Upper lobe of left lung (tissue), 6 donors: Measurements from ENCODE around the gene PALS1. TPM values are rescaled to one million over a fixed set of nuclear protein-coding genes. Genes with fewer than 3 reads are reported as not detected.

ENCODE experiments used
- ATAC-seq, 2 donors: fragments of 200-7000 bp; cut with Tn5 transposase; one replicate each; pipeline ENCODE4 v1.9.1; 2022; ENCODE audit warnings: mild to moderate bottlenecking in 2 of 2, moderate library complexity in 2 of 2; ENCODE audit not compliant: low FRiP score in 2 of 2
- DNase-seq, 2 donors: peaks; one replicate each; pipeline ENCODE4 v3.0.0-alpha.2; 2019 to 2020
- H3K27ac ChIP-seq, 4 donors: fragments of 200-600 bp; sonication (generic); one replicate each; pipeline ENCODE4 v1.5.1; 2016 to 2019
- H3K27me3 ChIP-seq, 4 donors: fragments of 200-600 bp; sonication (generic); one replicate each; pipeline ENCODE4 v1.5.1; 2017 to 2019
- H3K36me3 ChIP-seq, 4 donors: fragments of 200-600 bp; sonication (generic); one replicate each; pipeline ENCODE4 v1.5.1; 2016 to 2019
- H3K4me1 ChIP-seq, 4 donors: fragments of 200-600 bp; sonication (generic); one replicate each; pipeline ENCODE4 v1.5.1; 2018 to 2019
- H3K4me3 ChIP-seq, 4 donors: fragments of 200-600 bp; sonication (generic); one replicate each; pipeline ENCODE4 v1.5.1; 2017 to 2019; ENCODE audit warnings: mild to moderate bottlenecking in 2 of 4, moderate library complexity in 1 of 4
- H3K9me3 ChIP-seq, 4 donors: fragments of 200-600 bp; sonication (generic); one replicate each; pipeline ENCODE4 v1.5.1; 2018 to 2019
- EP300 ChIP-seq, 4 donors: sonication (generic); formaldehyde crosslinking; IDR thresholded peaks; one replicate each; pipeline ENCODE4 v1.5.1; 2017; ENCODE audit warnings: antibody characterized with exemption in 4 of 4, control low read depth in 2 of 4
- POLR2A ChIP-seq, 4 donors: fragments of 450-650 bp; IDR thresholded peaks; one replicate each; pipeline ENCODE4 v1.5.1; 2016 to 2017; ENCODE audit warnings: antibody characterized with exemption in 4 of 4, mild to moderate bottlenecking in 2 of 4
- POLR2AphosphoS5 ChIP-seq, 2 donors: sonication (generic); formaldehyde crosslinking; IDR thresholded peaks; one replicate each; pipeline ENCODE4 v1.5.1; 2017; ENCODE audit warnings: antibody characterized with exemption in 2 of 2
- WGBS, 2 donors: methylation state at CpG; one replicate each; pipeline ENCODE4 v1.1.5; 2017 to 2018; 5-methylcytosine and 5-hydroxymethylcytosine counted together
- total RNA-seq, 6 donors: library from RNA; depleted of rRNA in 4 of 6; stranded (reverse); fragments of >200 nt in 4 of 6; gene quantifications; one replicate each; pipeline versions ENCODE4 v1.1.0 to v1.2.1, GENCODE V29; 2016 to 2021
- TF ChIP-seq, protein P1 (sequence below), 6 experiments: fragments of 450-650 bp in 4 of 6; fragments of 200-600 bp in 2 of 6; sonication (generic) in 2 of 6; IDR thresholded peaks; one replicate each; pipeline ENCODE4 v1.5.1; 2016 to 2019; ENCODE audit warnings: antibody characterized with exemption in 6 of 6
- donor health status: DM: no; HTN: no; CAD: no; lungs with moderate emphysema.
- donor health status: DM: no; HTN: yes; CAD: no; lungs with severe emphysema.

PALS1 gene
- 10 to 100 TPM; 12.3 to 66.3 (median 35.1) TPM for total RNA-seq

DNA sequence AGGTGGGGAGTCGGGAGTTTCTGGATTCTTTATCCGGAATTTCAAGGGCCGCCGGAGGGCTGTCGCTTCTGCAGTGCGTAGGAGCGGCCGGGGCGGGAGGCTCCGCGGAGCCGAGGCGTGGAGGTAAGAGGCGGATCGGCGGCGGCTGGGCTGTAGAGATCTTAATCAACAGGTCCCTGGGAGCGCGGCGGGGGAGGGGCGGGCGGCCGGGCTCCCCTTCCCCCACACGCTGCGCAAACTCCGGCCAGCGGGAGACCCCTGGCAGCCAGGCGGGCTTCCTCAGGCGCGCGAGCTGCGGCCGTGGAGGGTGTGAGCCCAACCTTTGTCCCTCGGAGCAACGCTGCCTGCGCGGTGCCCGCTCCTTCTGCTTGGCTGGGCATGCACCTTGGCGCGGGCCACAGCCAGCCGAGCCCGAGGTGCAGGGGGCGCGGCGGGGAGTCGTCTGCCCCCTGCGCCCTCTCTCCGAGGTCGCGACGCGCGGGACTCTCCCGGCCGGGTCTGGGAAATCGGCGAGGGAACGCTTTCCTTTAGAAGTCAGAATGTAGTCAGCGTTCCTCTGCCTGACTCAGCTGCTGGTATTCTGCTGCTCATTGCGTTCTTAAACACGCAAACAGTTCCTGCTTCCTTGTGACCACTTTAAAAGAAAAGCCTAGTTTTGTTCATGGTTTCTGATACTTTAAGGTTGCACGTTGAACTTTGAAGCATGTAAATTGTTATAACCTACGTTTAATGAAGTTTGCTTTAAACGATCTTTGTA, at the start of gene PALS1:
PALS1 (plus strand) TSS at position 25 of the 757 bp plus-strand sequence. CDS start 37,736 bp downstream, outside the sequence.
- DNase-seq = peak in 1 of 2 donors; percentile 51
- H3K36me3 ChIP-seq = no peaks in the 10 kb centered on the region
- H3K9me3 ChIP-seq = no peaks in the 10 kb centered on the region

DNA sequence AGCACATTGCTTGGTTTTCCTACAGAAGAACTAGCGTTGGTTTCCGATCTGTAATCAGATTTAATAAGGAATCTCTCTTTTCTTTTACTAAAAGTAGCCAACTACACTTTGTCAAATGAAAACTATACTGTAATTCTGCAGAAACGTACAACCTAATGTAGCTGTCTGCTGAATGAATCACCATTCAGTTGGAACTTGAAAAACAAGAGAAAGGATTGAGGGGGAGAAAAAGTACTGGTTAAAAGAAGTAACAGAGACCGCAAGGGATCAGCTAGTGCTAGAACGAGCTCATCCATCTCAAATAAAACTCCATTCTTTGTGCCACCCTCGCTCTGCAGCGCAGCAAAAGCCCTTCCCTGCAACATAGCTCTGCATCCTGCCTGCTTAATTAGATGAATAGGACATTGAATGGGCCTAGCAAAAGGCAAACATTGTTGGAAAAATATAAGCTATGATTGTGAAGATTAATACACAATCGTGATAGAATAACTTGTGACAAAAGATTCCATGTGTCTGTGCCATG, 49.4 kb upstream of the PALS1 start:
- Histone ChIP-seq H3K27me3 (no peaks in the 10 kb centered on the region), H3K4me3 (no peak overlapping the region), H3K9me3 (no peaks in the 10 kb centered on the region), H3K36me3 (no peaks in the 10 kb centered on the region), H3K27ac (no peak overlapping the region), H3K4me1 (no peaks in the 10 kb centered on the region)
- ATAC-seq = no peak
- no peak for DNase-seq
- WGBS, 2 donors = 80 to 84% methylated on average over 8 of the region's 8 CpGs
- TF ChIP-seq POLR2A (IDR thresholded peaks at IDR 0.05) = no peak
- TF ChIP-seq, protein P1, sequence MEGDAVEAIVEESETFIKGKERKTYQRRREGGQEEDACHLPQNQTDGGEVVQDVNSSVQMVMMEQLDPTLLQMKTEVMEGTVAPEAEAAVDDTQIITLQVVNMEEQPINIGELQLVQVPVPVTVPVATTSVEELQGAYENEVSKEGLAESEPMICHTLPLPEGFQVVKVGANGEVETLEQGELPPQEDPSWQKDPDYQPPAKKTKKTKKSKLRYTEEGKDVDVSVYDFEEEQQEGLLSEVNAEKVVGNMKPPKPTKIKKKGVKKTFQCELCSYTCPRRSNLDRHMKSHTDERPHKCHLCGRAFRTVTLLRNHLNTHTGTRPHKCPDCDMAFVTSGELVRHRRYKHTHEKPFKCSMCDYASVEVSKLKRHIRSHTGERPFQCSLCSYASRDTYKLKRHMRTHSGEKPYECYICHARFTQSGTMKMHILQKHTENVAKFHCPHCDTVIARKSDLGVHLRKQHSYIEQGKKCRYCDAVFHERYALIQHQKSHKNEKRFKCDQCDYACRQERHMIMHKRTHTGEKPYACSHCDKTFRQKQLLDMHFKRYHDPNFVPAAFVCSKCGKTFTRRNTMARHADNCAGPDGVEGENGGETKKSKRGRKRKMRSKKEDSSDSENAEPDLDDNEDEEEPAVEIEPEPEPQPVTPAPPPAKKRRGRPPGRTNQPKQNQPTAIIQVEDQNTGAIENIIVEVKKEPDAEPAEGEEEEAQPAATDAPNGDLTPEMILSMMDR (IDR thresholded peaks at IDR 0.05) = no peak
- TF ChIP-seq EP300 (IDR thresholded peaks at IDR 0.05) = no peak
- TF ChIP-seq POLR2AphosphoS5 (IDR thresholded peaks at IDR 0.05) = no peak

More for the DNA sequence above, at the start of gene PALS1:
- peak within 1 kb of the TSS; percentile 84 to 90 (median 89) for H3K4me3 ChIP-seq
- ATAC-seq = peak; percentile 72 to 87
- peaks cover 5 to 25% (median 7%) of the 10 kb centered on the region in 4 donors for H3K4me1 ChIP-seq
- TF ChIP-seq, protein P1 (IDR thresholded peaks at IDR 0.05) = no peak
- TF ChIP-seq POLR2A (IDR thresholded peaks at IDR 0.05) (peak in 3 of 4 donors; percentile 36 to 71 (median 48)), POLR2AphosphoS5 (IDR thresholded peaks at IDR 0.05) (peak; percentile 28 to 51), EP300 (IDR thresholded peaks at IDR 0.05) (no peak)
- H3K27ac ChIP-seq = peak within 1 kb of the TSS; percentile 96 to 98 (median 98)
- WGBS, 2 donors = 0% methylated on average over 28 to 39 of the region's 64 CpGs
- no peaks in the 10 kb centered on the region for H3K27me3 ChIP-seq

DNA sequence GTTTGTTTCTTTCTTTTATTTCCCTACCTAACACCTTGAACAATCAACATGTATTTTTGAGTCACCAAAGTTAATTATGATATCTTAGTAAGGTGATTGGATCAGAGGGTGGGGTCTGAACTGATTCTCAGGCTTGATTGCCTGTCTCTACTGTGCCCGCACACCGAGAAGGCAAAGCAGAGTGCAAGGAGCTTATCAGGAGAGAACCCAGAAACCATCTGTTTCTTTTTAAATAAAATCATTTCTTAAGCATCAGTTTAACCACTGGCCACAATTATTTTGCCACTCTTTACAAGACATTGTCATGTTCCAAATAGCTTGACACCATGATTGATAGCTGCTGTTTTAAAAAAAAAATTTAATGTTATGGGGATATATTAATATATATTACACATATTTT, 48.9 kb upstream of the PALS1 start:
- 92 to 96% methylated on average over 2 of the region's 2 CpGs for WGBS, 2 donors
- Histone ChIP-seq H3K9me3 (no peaks in the 10 kb centered on the region), H3K4me1 (no peaks in the 10 kb centered on the region), H3K36me3 (no peaks in the 10 kb centered on the region), H3K27ac (no peak overlapping the region), H3K4me3 (no peak overlapping the region), H3K27me3 (no peaks in the 10 kb centered on the region)
- no peak for TF ChIP-seq POLR2AphosphoS5 (IDR thresholded peaks at IDR 0.05)
- no peak for TF ChIP-seq EP300 (IDR thresholded peaks at IDR 0.05)
- no peak for TF ChIP-seq POLR2A (IDR thresholded peaks at IDR 0.05)
- TF ChIP-seq, protein P1 (IDR thresholded peaks at IDR 0.05) = no peak
- DNase-seq (no peak), ATAC-seq (no peak)

DNA sequence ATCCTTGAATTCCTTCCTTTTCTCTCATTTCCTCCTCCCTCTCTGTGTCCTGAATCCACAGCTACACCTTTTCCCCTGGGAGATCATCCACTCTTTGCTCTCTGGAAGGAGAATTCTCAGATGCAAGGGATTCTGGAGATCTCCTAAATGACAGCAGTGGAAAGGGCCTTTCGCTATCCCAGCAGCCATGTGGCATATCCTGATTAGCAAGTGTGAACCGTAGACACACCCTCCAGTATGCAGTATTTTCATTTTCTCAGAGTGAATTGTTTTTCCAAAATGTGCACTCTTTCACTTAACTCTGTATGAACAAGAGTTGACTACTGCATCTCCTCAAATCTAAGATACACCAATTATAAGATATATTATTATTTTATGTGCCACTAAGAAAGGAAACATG, 46.0 kb upstream of the PALS1 start:
- 78 to 84% methylated on average over 2 of the region's 2 CpGs for WGBS, 2 donors
- ATAC-seq (no peak), DNase-seq (no peak)
- TF ChIP-seq, protein P1 (IDR thresholded peaks at IDR 0.05) = no peak
- no peak for TF ChIP-seq POLR2AphosphoS5 (IDR thresholded peaks at IDR 0.05)
- TF ChIP-seq EP300 (IDR thresholded peaks at IDR 0.05) = no peak
- no peak for TF ChIP-seq POLR2A (IDR thresholded peaks at IDR 0.05)
- Histone ChIP-seq H3K27me3 (no peaks in the 10 kb centered on the region), H3K9me3 (no peaks in the 10 kb centered on the region), H3K4me1 (no peaks in the 10 kb centered on the region), H3K36me3 (no peaks in the 10 kb centered on the region), H3K27ac (no peak overlapping the region), H3K4me3 (no peak overlapping the region)
